Endothelial cell of umbilical vein (primary cell): ENCODE data around the gene MRPL50.

Experiments
- CTCF ChIP-seq, 2 donors: IDR thresholded peaks; 1 replicate in 1 of 2; 2 replicates in 1 of 2; pipeline ENCODE4 v1.5.1; 2011; ENCODE audit warnings: low read length in 2 of 2, mild to moderate bottlenecking in 2 of 2, moderate library complexity in 2 of 2, control low read depth in 1 of 2, inconsistent platforms in 1 of 2, low read depth in 1 of 2; ENCODE audit not compliant: insufficient read depth in 1 of 2; ENCODE audit errors: extremely low read depth in 1 of 2
- GATA2 ChIP-seq: IDR thresholded peaks from 2 replicates; pipeline ENCODE4 v1.7.0; 2011; ENCODE audit warnings: low read depth, mild to moderate bottlenecking, moderate library complexity, mixed read lengths, low read length; ENCODE audit not compliant: insufficient read length, insufficient read depth
- MAX ChIP-seq: IDR thresholded peaks from 2 replicates; pipeline ENCODE4 v1.6.1; 2011; ENCODE audit not compliant: insufficient read depth, insufficient read length
- MYC ChIP-seq: IDR thresholded peaks from one replicate; pipeline ENCODE4 v1.6.1; 2011; ENCODE audit warnings: mild to moderate bottlenecking, low read depth, low read length
- POLR2A ChIP-seq: IDR thresholded peaks from 2 replicates; pipeline ENCODE4 v1.6.1; 2012; ENCODE audit warnings: low read depth, mild to moderate bottlenecking, control low read depth, low read length
- POLR2AphosphoS5 ChIP-seq: IDR thresholded peaks from 2 replicates; pipeline ENCODE4 v1.6.1; 2012; ENCODE audit warnings: low read depth, mild to moderate bottlenecking, control low read depth, low read length, moderate library complexity; ENCODE audit not compliant: insufficient read depth

GRCh38 chr9:101359679-101360078, 38.7 kb downstream of the MRPL50 start:
- TF ChIP-seq POLR2A (no peak), CTCF (IDR thresholded peaks at IDR 0.05; ENCODE audit: extremely low read depth in 1 of 2, insufficient read depth in 1 of 2, low read depth in 1 of 2, low read length in 2 of 2) (no peak), POLR2AphosphoS5 (no peak), MAX (no peak), MYC (no peak), GATA2 (no peak)
